HepG2 (cell line): ENCODE measurements around the gene GALNT15. TPM values are rescaled to one million over a fixed set of nuclear protein-coding genes. Genes with fewer than 3 reads are reported as not detected.

ENCODE experiments used
- BRD4 ChIP-seq: sonication (generic); formaldehyde crosslinking; IDR thresholded peaks from 2 replicates; pipeline ENCODE4 v1.4.0; 2020; ENCODE audit warnings: missing genetic modification reagents
- CCDC6 ChIP-seq: sonication (generic); formaldehyde crosslinking; IDR thresholded peaks from 2 replicates; pipeline ENCODE4 v1.8.1; 2022; ENCODE audit warnings: mild to moderate bottlenecking, missing genetic modification reagents, moderate library complexity
- FOXP1 ChIP-seq, 2 experiments: fragments of 450-650 bp in 1 of 2; IDR thresholded peaks; 2 replicates each; pipeline ENCODE4 v1.6.1; 2017 to 2018; ENCODE audit warnings: antibody characterized with exemption in 1 of 2
- GPN1 ChIP-seq: sonication (generic); formaldehyde crosslinking; IDR thresholded peaks from 2 replicates; pipeline ENCODE4 v1.5.1; 2020; ENCODE audit warnings: missing genetic modification reagents, borderline replicate concordance
- GTF2F1 ChIP-seq: fragments of 150-350 bp; IDR thresholded peaks from 2 replicates; pipeline ENCODE4 v1.6.1; 2014; ENCODE audit warnings: low read length
- HES4 ChIP-seq: sonication (generic); formaldehyde crosslinking; IDR thresholded peaks from 2 replicates; pipeline ENCODE4 v1.9.0; 2021; ENCODE audit warnings: mild to moderate bottlenecking, missing genetic modification reagents, borderline replicate concordance
- HNRNPH1 ChIP-seq: fragments of 200-400 bp; formaldehyde crosslinking; optimal IDR thresholded peaks from 2 replicates; pipeline ENCODE3; 2017; ENCODE audit warnings: mild to moderate bottlenecking, low read depth, low read length
- HOXA3 ChIP-seq: sonication (generic); formaldehyde crosslinking; IDR thresholded peaks from 2 replicates; pipeline ENCODE4 v1.5.0; 2020; ENCODE audit warnings: missing genetic modification reagents
- KAT8 ChIP-seq: IDR thresholded peaks from 2 replicates; pipeline ENCODE4 v1.6.1; 2016; ENCODE audit warnings: missing genetic modification reagents, missing compliant biosample characterization
- PCBP1 ChIP-seq: fragments of 200-400 bp; formaldehyde crosslinking; IDR thresholded peaks from 2 replicates; pipeline ENCODE4 v1.6.1; 2017; ENCODE audit warnings: mild to moderate bottlenecking, low read depth, low read length, borderline replicate concordance
- PHF8 ChIP-seq: sonication (generic); formaldehyde crosslinking; IDR thresholded peaks from 2 replicates; pipeline ENCODE4 v1.5.0; 2020; ENCODE audit warnings: missing genetic modification reagents
- TBL1XR1 ChIP-seq: fragments of 150-350 bp; IDR thresholded peaks from 2 replicates; pipeline ENCODE4 v1.6.1; 2014; ENCODE audit warnings: borderline replicate concordance, low read length; ENCODE audit not compliant: partially characterized antibody
- ZFP62 ChIP-seq: sonication (generic); formaldehyde crosslinking; IDR thresholded peaks from 2 replicates; pipeline ENCODE4 v1.4.0; 2020; ENCODE audit warnings: missing genetic modification reagents
- ZNF292 ChIP-seq: sonication (generic); formaldehyde crosslinking; IDR thresholded peaks from 2 replicates; pipeline ENCODE4 v1.8.1; 2022; ENCODE audit warnings: mild to moderate bottlenecking, low read depth, missing genetic modification reagents, borderline replicate concordance
- ZNF607 ChIP-seq: sonication (generic); formaldehyde crosslinking; IDR thresholded peaks from 2 replicates; pipeline ENCODE4 v1.5.1; 2020; ENCODE audit warnings: missing genetic modification reagents, mild to moderate bottlenecking, borderline replicate concordance
- ZNF678 ChIP-seq: sonication (generic); formaldehyde crosslinking; IDR thresholded peaks from 2 replicates; pipeline ENCODE4 v1.4.0; 2020; ENCODE audit warnings: mild to moderate bottlenecking, missing genetic modification reagents
- ZNF782 ChIP-seq: sonication (generic); formaldehyde crosslinking; IDR thresholded peaks from 2 replicates; pipeline ENCODE4 v1.4.0; 2020; ENCODE audit warnings: missing genetic modification reagents, mild to moderate bottlenecking, borderline replicate concordance
- ZNF878 ChIP-seq: sonication (generic); formaldehyde crosslinking; IDR thresholded peaks from 2 replicates; pipeline ENCODE4 v1.8.1; 2023; ENCODE audit warnings: mild to moderate bottlenecking, missing genetic modification reagents, moderate library complexity
- polyA plus RNA-seq, 8 experiments: library from polyadenylated mRNA; depleted of rRNA in 3 of 8; stranded (reverse) in 7 of 8; unstranded in 1 of 8; fragments of >200 nt; fragmentation: Illumina TruSeq in 4 of 8; extraction: Trizol in 4 of 8; gene quantifications; 2 replicates each; pipeline versions ENCODE4 v1.2.1 to v1.2.3, GENCODE V29; 2011 to 2016; ENCODE audit warnings: low read depth in 4 of 8, missing spikeins in 1 of 8, mixed read lengths in 1 of 8; ENCODE audit not compliant: insufficient read depth in 1 of 8
- total RNA-seq, 5 experiments: library from RNA; depleted of rRNA; stranded (reverse); fragments of >200 nt; fragmentation: Illumina TruSeq; extraction: Trizol; gene quantifications; 2 replicates each; pipeline ENCODE4 v1.2.3, GENCODE V29; 2016; ENCODE audit warnings: low read depth in 1 of 5
- TF ChIP-seq, protein P1 (sequence below): sonication (generic); formaldehyde crosslinking; IDR thresholded peaks from 2 replicates; pipeline ENCODE4 v1.8.0; 2022; ENCODE audit warnings: low read depth, missing genetic modification reagents
- TF ChIP-seq, protein P2 (sequence below): sonication (generic); formaldehyde crosslinking; IDR thresholded peaks from 2 replicates; pipeline ENCODE4 v1.5.0; 2020; ENCODE audit warnings: missing genetic modification reagents
- TF ChIP-seq, protein P3 (sequence below): sonication (generic); formaldehyde crosslinking; IDR thresholded peaks from 2 replicates; pipeline ENCODE4 v1.4.0; 2020; ENCODE audit warnings: mild to moderate bottlenecking, missing genetic modification reagents
- TF ChIP-seq, protein P4 (sequence below): sonication (generic); formaldehyde crosslinking; IDR thresholded peaks from 2 replicates; pipeline ENCODE4 v1.8.1; 2023; ENCODE audit warnings: mild to moderate bottlenecking, missing genetic modification reagents, borderline replicate concordance

The GALNT15 gene
- total and polyA plus RNA-seq, 2 of the 13 experiments (the other 11 are each of a cell fraction or from before 2014, with no cell fraction given), result 0.02 to 0.04 TPM

DNA sequence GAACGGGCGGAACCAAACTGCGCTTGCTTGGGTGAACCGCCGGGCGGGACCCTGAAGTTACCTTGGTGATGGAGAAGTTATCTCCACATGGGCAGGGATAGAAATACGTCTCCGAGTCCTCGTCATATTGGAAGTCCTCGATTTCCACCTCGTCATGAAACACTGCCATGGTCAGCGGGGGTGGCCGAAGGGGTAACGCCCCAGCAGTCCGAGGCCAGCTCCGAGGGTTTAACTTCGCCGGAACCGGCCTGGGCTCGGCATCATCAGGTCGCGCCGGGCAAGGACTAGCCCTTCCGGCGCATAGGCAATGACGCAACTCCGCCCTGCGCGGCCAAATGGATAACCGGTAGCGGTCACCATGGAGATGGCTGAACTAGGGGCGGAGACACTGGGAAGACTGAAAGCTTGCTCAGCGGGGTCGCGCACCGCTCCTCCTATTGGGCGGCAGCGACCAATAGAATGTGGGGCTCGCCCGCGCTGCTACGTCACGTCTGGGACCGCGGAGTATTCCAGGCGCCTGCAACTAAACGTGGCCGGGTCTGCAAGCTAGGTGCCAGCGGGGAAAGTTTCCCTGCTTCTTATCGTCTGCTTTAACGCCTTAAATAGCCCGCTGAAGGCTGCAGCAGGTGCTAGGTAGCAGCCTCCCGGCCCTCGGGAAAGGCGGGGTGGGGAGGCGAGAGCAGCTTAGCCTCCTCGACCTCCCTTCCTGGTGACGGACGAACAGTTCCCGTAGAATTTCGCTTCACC, 90.4 kb downstream of the GALNT15 start, which contains the start of the genes DPH3 and OXNAD1 (continued):
- TF ChIP-seq, protein P1, sequence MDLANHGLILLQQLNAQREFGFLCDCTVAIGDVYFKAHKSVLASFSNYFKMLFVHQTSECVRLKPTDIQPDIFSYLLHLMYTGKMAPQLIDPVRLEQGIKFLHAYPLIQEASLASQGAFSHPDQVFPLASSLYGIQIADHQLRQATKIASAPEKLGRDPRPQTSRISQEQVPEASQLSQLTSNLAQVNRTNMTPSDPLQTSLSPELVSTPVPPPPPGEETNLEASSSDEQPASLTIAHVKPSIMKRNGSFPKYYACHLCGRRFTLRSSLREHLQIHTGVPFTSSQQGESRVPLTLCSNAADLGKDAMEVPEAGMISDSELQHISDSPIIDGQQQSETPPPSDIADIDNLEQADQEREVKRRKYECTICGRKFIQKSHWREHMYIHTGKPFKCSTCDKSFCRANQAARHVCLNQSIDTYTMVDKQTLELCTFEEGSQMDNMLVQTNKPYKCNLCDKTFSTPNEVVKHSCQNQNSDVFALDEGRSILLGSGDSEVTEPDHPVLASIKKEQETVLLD, result peak; percentile 70
- TF ChIP-seq HOXA3, result peak; percentile 98
- TF ChIP-seq ZNF782 (CRISPR knock-in tag), result no peak; the same call in 1 of the 2 replicates
- no peak for TF ChIP-seq ZFP62 (CRISPR knock-in tag)
- peak; percentile 83 for TF ChIP-seq PHF8
- TF ChIP-seq, protein P2, sequence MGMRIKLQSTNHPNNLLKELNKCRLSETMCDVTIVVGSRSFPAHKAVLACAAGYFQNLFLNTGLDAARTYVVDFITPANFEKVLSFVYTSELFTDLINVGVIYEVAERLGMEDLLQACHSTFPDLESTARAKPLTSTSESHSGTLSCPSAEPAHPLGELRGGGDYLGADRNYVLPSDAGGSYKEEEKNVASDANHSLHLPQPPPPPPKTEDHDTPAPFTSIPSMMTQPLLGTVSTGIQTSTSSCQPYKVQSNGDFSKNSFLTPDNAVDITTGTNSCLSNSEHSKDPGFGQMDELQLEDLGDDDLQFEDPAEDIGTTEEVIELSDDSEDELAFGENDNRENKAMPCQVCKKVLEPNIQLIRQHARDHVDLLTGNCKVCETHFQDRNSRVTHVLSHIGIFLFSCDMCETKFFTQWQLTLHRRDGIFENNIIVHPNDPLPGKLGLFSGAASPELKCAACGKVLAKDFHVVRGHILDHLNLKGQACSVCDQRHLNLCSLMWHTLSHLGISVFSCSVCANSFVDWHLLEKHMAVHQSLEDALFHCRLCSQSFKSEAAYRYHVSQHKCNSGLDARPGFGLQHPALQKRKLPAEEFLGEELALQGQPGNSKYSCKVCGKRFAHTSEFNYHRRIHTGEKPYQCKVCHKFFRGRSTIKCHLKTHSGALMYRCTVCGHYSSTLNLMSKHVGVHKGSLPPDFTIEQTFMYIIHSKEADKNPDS (CRISPR knock-in tag), result no peak
- TF ChIP-seq, protein P3, sequence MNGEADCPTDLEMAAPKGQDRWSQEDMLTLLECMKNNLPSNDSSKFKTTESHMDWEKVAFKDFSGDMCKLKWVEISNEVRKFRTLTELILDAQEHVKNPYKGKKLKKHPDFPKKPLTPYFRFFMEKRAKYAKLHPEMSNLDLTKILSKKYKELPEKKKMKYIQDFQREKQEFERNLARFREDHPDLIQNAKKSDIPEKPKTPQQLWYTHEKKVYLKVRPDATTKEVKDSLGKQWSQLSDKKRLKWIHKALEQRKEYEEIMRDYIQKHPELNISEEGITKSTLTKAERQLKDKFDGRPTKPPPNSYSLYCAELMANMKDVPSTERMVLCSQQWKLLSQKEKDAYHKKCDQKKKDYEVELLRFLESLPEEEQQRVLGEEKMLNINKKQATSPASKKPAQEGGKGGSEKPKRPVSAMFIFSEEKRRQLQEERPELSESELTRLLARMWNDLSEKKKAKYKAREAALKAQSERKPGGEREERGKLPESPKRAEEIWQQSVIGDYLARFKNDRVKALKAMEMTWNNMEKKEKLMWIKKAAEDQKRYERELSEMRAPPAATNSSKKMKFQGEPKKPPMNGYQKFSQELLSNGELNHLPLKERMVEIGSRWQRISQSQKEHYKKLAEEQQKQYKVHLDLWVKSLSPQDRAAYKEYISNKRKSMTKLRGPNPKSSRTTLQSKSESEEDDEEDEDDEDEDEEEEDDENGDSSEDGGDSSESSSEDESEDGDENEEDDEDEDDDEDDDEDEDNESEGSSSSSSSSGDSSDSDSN (CRISPR knock-in tag), result peak; percentile 64; the same call in 1 of the 2 replicates
- no peak for TF ChIP-seq GTF2F1
- no peak for TF ChIP-seq TBL1XR1
- TF ChIP-seq ZNF292 (CRISPR knock-in tag), result no peak
- peak; percentile 99 for TF ChIP-seq KAT8
- TF ChIP-seq ZNF878, result no peak
- no peak for TF ChIP-seq FOXP1 (IDR thresholded peaks at IDR 0.05)
- TF ChIP-seq FOXP1 (CRISPR knock-in tag; IDR thresholded peaks at IDR 0.05), result no peak
- TF ChIP-seq CCDC6 (CRISPR knock-in tag), result peak; percentile 55; the same call in 1 of the 2 replicates
- no peak for TF ChIP-seq ZNF678 (CRISPR knock-in tag)
- TF ChIP-seq ZNF607 (CRISPR knock-in tag), result 0 out of 2 replicates have a peak, but pooled peaks have one; percentile 30
- TF ChIP-seq PCBP1, result 0 out of 2 replicates have a peak, but pooled peaks have one; percentile 83
- TF ChIP-seq BRD4 (CRISPR knock-in tag), result no peak
- no peak for TF ChIP-seq HNRNPH1
- TF ChIP-seq GPN1 (CRISPR knock-in tag), result no peak
- no peak for TF ChIP-seq HES4 (CRISPR knock-in tag)
- TF ChIP-seq, protein P4, sequence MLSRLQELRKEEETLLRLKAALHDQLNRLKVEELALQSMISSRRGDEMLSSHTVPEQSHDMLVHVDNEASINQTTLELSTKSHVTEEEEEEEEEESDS (CRISPR knock-in tag), result no peak
